ENCODE data around the gene PLAGL1.

Gene PLAGL1

GRCh38 chr6:143901885-143902750 lies 105.9 kb downstream of the PLAGL1 start:
- TF ChIP-seq GATA3 (IDR thresholded peaks at IDR 0.05; ENCODE audit: low read depth, low read length) (no peak), GATA2 (IDR thresholded peaks at IDR 0.05; ENCODE audit: low read depth, low read length) (no peak)

GRCh38 chr6:143900358-143900757 lies 107.7 kb downstream of the PLAGL1 start:
- no peak for TF ChIP-seq GATA3 (IDR thresholded peaks at IDR 0.05; ENCODE audit: low read depth, low read length)
- no peak for TF ChIP-seq GATA2 (IDR thresholded peaks at IDR 0.05; ENCODE audit: low read depth, low read length)

- TF ChIP-seq GATA2 (IDR thresholded peaks at IDR 0.05; ENCODE audit: low read depth, low read length): no peak
- TF ChIP-seq GATA3 (IDR thresholded peaks at IDR 0.05; ENCODE audit: low read depth, low read length): no peak
These were observed 111.8 kb downstream of the PLAGL1 start for GRCh38 chr6:143896126-143896860.

- TF ChIP-seq GATA2 (IDR thresholded peaks at IDR 0.05; ENCODE audit: low read depth, low read length) (no peak), GATA3 (IDR thresholded peaks at IDR 0.05; ENCODE audit: low read depth, low read length) (no peak)
These were observed 113.4 kb downstream of the PLAGL1 start for GRCh38 chr6:143894655-143895054.
